ENCODE data around the gene CD8B.

DNA sequence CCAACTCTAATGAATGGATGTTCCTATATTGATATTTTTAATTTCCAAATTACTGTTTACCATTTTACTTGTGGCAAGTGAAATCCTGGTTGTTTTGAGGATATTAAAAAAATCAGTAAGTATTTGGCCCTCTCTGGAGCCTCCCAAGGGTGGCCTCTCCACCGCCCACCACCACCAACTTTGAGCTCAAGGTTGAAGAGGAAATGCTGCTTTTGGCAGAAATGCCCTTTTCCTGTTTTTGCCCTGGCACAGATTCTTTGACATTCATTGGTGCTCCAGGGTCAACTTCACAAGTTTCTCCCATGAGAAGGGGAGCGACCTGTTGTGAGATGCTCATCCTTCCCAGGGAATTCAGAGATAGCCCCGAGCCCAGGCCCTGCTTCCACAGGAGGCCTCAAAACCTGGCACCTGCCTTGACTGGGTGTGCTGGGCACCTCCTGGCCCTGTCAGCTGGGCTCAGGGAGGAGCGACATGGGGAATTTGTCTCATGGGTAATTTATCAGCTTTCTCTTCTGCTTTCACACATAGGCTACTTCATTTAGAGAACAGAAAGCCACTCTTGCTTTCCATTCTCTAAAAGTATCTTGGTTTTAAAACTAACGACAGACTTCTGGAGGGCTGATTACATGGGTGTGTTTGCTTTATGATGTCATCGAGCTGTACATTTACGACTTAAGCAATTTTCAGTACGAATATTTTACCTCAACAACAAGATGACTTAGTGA lies 77.9 kb downstream of the CD8B start:
- TF ChIP-seq, protein P1, sequence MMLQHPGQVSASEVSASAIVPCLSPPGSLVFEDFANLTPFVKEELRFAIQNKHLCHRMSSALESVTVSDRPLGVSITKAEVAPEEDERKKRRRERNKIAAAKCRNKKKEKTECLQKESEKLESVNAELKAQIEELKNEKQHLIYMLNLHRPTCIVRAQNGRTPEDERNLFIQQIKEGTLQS (CRISPR knock-in tag; IDR thresholded peaks at IDR 0.05) = no peak
- TF ChIP-seq EP300 (IDR thresholded peaks at IDR 0.05; ENCODE audit: low read depth in 2 of 2, low read length in 2 of 2) (no peak), EP300 (CRISPR knock-in tag; IDR thresholded peaks at IDR 0.05; ENCODE audit: borderline replicate concordance) (no peak), MATR3 (CRISPR knock-in tag; IDR thresholded peaks at IDR 0.05) (no peak), HMG20A (CRISPR knock-in tag; IDR thresholded peaks at IDR 0.05; ENCODE audit: borderline replicate concordance) (no peak), PCBP2 (optimal IDR thresholded peaks at IDR 0.05; ENCODE audit: low read depth, low read length, poor library complexity, severe bottlenecking) (no peak), YY1 (IDR thresholded peaks at IDR 0.05; ENCODE audit: insufficient read depth, insufficient replicate concordance, low read depth, low read length) (no peak)
- TF ChIP-seq, protein P2, sequence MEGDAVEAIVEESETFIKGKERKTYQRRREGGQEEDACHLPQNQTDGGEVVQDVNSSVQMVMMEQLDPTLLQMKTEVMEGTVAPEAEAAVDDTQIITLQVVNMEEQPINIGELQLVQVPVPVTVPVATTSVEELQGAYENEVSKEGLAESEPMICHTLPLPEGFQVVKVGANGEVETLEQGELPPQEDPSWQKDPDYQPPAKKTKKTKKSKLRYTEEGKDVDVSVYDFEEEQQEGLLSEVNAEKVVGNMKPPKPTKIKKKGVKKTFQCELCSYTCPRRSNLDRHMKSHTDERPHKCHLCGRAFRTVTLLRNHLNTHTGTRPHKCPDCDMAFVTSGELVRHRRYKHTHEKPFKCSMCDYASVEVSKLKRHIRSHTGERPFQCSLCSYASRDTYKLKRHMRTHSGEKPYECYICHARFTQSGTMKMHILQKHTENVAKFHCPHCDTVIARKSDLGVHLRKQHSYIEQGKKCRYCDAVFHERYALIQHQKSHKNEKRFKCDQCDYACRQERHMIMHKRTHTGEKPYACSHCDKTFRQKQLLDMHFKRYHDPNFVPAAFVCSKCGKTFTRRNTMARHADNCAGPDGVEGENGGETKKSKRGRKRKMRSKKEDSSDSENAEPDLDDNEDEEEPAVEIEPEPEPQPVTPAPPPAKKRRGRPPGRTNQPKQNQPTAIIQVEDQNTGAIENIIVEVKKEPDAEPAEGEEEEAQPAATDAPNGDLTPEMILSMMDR (CRISPR knock-in tag; IDR thresholded peaks at IDR 0.05) = no peak
- TF ChIP-seq, protein P3, sequence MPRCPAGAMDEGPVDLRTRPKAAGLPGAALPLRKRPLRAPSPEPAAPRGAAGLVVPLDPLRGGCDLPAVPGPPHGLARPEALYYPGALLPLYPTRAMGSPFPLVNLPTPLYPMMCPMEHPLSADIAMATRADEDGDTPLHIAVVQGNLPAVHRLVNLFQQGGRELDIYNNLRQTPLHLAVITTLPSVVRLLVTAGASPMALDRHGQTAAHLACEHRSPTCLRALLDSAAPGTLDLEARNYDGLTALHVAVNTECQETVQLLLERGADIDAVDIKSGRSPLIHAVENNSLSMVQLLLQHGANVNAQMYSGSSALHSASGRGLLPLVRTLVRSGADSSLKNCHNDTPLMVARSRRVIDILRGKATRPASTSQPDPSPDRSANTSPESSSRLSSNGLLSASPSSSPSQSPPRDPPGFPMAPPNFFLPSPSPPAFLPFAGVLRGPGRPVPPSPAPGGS (CRISPR knock-in tag; IDR thresholded peaks at IDR 0.05) = no peak
- TF ChIP-seq, protein P4, sequence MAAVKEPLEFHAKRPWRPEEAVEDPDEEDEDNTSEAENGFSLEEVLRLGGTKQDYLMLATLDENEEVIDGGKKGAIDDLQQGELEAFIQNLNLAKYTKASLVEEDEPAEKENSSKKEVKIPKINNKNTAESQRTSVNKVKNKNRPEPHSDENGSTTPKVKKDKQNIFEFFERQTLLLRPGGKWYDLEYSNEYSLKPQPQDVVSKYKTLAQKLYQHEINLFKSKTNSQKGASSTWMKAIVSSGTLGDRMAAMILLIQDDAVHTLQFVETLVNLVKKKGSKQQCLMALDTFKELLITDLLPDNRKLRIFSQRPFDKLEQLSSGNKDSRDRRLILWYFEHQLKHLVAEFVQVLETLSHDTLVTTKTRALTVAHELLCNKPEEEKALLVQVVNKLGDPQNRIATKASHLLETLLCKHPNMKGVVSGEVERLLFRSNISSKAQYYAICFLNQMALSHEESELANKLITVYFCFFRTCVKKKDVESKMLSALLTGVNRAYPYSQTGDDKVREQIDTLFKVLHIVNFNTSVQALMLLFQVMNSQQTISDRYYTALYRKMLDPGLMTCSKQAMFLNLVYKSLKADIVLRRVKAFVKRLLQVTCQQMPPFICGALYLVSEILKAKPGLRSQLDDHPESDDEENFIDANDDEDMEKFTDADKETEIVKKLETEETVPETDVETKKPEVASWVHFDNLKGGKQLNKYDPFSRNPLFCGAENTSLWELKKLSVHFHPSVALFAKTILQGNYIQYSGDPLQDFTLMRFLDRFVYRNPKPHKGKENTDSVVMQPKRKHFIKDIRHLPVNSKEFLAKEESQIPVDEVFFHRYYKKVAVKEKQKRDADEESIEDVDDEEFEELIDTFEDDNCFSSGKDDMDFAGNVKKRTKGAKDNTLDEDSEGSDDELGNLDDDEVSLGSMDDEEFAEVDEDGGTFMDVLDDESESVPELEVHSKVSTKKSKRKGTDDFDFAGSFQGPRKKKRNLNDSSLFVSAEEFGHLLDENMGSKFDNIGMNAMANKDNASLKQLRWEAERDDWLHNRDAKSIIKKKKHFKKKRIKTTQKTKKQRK (IDR thresholded peaks at IDR 0.05; ENCODE audit: low read length) = no peak
